GM19467 (cell line): Measurements from ENCODE around the gene TBC1D1.

ENCODE experiments used
- ATAC-seq: cut with Tn5 transposase; IDR thresholded peaks from one replicate; pipeline ENCODE4 v1.9.1; 2021; ENCODE audit warnings: mild to moderate bottlenecking, moderate library complexity; ENCODE audit not compliant: unreplicated experiment

The TBC1D1 gene

DNA sequence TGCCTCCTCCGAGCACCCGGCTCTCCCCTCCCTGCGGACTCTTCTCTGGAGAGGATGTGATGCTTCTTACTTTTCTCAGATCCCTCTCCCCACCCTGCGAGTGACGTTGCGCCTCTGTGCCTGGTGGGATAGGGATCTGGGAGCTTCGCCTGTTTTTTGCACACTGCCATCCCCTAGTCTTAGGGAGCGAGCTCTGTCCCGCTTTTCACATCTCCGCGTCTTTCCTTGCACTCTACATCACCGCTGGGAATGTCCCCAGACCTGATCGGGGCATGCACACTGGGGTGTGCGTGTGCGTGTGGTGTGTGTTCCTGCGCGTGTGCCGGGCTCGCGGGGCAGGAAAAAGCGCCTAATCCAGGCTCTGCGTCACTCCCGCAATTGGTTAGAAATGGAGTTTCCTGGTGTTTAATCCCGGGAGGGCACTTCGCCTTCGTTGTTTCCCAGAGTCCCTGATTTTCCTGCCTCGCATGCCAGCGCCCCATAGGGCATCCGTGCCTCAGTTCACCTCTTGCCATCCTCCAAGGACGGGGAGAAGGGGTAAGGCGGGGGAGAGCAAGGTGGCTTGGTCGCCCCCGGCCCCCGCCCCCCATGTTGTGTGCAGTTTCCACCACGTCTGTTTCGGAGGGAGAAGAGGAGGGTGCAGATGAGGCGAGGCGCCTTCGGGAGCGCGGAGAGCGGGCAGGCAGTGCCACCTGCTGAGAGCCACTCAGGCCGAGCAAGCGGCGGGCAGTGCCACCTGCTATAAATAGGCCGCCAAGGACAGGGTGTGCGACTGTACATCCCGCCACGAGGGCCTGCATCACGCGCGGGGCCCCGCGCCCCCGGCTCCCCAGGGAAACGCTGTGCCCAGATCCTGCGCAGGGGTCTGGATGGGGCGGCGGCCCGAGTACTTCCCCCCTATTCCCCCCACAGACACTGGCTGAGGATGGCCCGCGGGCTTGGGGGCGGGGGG is 759 bp upstream of the TBC1D1 start:
- ATAC-seq = peak; percentile 3

DNA sequence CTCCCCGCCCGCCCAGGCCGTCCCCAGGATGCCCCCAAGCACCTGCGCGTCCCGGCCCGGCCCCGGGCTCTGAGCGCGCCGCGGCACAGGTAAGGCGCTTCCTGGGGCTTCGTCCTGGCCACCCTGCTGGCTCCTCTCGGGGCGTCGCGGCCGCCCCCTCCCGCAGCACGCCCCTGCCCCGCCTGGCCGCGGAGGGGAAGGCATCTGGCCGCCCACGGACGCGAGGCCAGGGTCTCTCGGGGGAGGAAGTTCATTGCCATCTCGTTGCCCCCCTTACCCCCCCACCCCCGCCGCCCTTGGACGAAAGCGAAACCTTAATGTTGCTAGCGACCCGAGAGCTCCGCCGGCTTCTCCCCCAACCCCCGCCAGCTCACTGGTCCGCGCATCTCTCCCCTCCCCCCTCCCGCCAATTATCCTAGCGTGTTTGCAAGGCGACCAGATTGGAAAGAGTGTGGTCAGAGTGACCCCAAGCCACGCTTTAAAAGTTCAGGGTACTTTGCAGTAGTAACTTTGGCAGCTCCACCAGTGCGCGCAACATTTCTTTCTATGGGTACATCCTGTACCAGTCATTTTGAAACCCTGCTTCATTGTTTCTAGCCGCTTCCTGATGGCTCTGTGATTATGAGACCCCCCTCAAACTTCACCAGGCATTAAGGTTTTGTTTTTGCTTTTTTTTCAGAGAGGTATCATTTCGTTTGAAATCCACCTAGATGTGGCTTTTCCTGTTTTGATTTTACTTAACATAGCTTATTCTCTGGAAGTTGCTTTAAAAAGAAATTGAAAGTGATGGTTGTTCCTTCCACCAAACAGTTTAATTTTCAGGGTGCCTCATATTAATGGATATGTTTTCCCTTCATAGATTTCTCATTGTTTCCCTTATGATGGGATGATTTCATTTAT is 626 bp downstream of the TBC1D1 start:
- peak; percentile 47 for ATAC-seq

DNA sequence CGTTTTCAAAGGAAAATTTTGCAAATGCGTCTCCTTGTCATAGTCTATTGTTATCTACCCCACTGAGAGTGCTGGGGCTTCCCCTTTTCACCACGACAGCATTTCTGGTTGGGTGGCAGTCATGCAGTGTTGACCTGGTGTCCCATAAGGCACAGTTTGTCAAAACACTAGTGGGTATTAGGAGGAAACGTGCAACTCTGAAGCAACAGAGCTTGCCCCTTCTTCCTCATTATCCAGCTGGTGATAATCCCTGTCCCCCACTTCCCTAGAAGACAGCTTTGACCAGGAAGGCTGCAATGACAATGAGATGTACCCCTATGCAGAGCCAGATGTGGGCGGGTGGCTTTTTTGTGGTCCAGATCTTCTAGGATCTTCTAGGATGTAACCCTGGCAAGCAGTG is 1.8 kb downstream of the TBC1D1 start:
- no peak for ATAC-seq

DNA sequence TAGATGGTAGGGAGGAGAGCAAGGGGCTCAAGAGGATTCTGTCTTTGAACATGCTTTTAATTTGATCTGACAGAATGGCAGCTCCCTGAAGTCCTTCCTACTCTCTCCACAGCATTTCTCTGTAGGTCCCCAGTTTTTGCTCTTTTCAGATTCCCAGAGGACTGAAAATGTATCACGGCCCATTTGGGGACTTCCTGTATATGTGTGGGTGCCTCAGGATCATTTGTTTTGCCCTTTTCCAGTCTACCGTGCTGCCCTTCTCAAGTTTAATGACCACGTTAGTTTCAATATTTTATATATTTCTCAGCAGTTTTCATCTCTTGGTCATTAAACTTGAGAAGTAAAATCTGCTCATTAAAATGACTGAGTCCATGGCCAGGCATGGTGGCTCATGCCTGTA is 2.3 kb downstream of the TBC1D1 start:
- no peak for ATAC-seq

DNA sequence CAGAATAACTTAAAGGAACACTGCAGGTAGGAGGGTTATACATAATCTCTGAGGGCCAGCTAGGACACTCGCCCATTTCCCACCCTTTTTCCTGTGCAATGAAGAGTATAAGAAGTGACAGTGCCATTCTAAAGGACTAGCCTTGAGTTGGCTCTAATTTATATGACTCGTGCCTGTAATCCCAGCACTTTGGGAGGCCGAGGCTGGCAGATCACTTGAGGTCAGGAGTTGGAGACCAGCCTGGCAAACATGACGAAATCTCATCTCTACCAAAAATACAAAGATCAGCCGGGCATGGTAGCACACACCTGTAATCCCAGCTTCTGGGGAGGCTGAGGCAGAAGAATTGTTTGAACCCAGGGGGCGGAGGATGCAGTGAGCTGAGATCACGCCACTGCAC is 4.4 kb downstream of the TBC1D1 start:
- ATAC-seq = no peak

DNA sequence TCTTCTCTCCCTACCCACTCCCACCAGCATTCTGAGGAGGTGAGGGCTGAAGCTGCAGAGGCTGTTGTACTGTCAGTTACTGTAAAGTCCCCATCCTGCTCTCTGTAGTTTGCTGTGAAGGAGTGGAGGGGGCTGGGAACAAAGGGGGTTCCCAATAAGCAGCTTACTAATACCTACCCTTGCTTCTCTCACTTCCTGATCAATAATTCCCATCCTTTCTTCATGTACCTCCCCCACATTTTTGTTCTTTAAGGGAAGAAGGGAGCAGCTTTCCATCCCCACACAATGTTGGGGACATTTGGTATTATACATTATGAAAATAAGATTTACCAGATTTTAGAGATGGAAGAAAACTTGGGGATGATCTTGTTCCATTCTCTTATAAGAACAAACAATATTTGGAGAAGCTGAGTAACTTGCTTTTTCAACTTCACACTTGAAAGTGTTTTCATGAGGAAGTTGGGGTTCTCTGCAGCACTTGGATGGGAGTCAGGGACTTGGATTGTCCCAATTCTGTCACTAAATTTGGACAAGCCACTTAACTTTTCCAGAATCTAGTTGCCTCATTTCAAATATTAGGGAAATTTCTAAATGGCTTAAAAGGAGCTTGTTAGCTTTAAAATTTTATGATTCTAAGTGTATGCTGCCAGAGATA is 5.4 kb downstream of the TBC1D1 start:
- no peak for ATAC-seq

DNA sequence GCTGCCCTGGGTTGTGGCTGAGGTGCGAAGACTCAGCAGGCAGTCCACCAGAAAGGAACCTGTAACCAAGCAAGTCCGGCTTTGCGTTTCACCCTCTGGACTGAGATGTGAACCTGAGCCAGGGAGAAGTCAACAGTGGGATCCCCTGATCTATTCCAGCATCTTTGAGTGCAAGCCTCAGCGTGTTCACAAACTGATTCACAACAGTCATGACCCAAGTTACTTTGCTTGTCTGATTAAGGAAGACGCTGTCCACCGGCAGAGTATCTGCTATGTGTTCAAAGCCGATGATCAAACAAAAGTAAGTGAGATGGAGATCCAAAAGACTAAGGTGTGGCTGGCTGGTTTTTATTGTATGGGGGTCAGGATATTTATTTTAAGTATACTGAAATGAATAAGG is 11.3 kb downstream of the TBC1D1 start:
- ATAC-seq = no peak

DNA sequence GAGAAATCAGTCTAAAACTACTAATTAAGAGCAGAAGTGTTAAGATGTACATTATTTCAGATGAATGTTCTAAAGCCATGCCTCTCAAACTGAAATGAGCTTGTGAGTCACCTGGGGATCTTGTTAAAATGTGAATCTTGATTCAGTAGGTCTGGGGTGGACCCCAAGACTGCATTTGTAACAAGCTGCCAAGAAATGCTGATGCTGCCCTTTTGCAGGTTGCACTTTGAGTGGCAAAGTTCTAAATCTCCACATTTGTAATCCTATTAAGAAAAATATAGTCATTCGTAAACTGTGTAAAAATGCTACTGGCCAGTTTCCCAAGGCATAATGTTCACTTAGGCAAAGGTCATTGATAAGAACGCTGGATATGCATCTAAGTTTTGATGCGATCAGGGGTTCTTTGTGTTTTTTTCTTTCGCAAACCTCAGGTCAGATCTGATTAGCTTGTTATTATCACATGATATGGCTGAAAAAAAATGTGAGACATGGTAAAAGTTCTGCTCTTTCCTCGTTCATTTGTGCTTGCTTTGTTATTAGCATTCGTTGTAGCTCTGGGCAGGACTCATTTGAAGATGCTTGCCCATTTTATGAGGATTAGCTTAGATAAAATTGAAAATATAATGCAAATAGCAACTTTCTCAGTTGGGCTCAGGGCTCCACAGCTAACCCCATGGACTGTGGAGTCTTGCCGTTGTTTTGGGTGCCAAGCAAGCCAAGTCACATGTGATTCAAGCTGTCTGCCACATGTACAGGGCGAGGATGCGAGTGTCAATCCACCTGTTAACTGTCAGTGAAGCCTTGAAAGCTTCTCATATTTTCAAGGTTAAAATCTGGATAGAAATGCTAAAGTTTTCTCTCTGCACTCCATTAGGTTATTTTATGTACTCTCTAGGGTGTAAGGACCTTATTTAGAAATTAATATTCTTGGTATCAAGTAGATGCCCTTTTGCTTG is 12.1 kb downstream of the TBC1D1 start:
- no peak for ATAC-seq

DNA sequence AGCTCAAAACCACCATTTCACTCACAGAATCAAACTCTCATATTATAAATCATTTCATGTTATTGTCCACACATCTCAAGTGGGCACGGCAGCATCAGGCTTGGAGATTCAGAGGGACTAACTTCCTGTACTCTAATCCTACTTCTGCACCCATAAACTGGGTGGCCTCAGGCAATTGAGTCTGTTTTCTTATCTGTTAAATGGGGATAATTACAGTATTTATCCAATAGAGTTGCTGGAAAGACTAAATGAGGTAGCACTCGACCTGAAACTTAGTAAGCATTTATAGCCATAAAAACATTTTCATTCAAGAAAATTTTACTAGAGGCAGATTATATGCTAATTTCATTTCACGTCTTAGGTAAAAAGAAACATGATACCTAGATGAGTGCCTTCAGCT is 13.0 kb downstream of the TBC1D1 start:
- ATAC-seq = no peak

DNA sequence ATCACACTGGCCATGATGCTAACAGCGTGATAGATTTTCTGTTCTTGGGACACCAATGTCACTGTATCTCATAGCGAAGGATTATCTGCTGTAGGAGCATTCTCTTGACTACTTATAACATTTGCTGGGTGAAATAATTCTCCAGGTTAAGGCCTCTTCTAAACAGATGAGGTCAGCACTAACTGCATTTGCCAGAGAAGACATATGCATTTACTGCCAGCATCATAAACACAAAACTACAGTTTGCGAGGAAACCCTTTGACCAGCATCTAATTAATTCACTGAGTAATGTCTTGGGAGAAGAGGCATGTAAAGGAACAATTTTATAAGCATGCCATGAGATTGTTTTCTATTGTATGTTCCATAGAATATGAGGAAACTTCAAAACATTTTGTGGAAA is 13.9 kb downstream of the TBC1D1 start:
- no peak for ATAC-seq

DNA sequence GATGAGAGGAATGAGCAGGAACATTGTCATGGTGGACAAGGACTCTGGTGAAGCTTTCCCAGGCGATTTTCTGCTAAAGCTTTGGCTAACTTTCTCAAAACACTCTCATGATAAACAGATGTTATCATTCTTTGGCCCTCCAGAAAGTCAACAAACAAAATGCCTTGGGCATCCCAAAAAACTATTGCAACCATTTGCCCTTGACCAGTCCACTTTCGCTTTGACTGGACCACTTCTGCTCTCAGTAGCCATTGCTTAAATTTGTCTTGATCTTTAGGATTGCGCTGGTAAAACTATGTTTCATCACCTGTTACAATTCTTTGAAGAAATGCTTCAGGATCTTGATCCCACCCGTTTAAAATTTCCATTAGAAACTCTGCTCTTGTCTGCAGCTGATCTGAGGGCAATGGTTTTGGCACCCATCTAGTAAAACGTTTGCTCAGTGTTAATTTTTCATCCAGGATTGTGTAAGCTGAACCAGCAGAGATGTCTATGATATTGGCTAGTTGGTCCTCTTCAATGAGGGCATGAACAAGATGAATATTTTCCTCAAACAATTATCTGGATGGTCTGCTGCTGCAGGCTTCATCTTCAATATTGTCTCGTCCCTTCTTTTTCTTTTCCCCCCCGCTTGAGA is 14.8 kb downstream of the TBC1D1 start:
- ATAC-seq = no peak

DNA sequence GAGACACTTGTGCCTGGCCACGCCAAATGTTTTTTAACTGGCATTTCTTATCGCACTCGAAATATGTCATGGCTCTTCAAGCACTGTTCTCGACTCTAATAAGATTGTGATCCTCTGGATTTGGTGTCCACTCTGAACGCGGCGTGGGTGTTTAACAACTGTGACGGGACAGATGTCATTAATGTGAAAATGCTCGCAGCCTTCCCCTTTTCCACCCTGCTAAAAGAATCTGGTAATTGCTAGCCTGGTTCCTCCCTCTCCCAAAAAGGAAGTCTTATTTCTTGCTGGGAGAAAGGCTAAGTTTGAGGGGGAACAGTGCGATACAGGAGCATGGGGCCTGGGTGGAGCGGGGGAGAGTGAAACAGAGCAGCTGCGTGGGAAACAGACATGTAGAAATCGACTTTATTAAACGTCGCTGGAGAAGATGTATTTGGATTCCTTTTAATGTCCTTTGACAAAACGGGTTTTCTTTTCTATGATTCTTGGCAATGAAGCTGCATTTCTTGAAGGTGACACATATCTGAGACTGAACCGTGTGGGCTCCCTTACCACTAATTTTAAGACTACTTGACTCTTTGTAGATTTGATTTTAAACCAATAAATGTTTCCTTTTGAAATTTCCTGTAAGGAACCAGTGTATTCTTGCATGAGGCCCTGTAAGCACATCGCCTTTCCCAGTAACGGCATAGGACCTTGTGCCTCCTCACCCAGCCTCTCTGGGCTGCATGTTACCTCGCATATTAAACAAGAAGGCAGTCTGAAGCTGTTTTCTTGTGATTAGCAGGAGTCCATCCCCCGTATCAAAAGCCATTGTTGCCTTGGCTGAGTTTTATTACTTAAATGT is 17.8 kb downstream of the TBC1D1 start:
- ATAC-seq = no peak

DNA sequence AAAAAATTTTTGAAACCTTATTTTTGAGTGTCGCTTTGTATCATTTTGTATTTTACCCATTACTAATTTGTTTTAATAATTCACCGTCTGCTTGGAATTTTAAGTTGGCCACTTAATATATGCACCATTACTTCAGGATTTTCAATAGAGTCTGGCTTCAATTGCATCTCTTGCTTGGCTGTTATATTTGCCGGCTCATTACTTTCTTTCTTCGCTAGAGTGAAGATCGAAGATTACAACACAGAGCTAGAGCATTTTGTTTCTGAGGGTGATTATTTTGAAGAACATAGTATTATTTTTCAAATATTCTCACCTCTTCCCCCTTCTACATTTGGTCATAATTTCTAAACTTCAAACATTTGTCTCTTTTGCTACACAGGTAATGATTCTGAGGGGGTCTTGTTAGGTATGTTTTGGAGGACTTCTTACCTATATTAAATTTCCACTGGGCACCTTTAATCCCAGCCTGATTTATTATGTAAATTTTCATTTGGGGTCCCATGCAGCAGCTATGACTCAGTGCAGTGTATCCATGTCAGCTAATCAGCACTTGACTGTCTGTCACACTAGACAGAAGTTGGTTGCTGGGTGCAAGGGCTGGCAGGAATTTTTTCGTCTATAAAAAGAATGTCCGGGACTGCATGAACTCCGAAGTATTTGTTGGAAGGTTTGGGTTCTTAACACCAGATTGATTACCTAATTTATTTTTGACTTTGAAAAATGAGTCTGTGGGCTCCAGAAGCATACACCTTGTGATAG is 18.6 kb downstream of the TBC1D1 start:
- no peak for ATAC-seq

DNA sequence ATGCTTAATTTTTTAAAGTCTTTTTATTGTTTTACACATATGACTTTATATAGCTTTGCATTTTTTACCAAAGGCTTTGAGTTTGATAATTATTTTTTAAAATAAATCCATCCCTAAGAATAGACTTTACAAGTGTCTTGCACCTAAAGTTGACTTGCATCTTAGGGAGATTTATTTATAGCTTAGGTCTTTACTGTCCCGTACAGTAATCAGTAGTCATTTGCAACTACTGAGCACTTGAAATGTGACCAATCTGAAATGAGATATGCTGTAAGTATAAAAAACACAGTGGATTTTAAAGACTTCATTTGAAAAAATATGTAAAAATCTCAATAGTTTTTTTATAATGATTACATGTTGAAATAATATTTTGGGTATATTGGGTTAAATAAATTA is 19.2 kb downstream of the TBC1D1 start:
- no peak for ATAC-seq

DNA sequence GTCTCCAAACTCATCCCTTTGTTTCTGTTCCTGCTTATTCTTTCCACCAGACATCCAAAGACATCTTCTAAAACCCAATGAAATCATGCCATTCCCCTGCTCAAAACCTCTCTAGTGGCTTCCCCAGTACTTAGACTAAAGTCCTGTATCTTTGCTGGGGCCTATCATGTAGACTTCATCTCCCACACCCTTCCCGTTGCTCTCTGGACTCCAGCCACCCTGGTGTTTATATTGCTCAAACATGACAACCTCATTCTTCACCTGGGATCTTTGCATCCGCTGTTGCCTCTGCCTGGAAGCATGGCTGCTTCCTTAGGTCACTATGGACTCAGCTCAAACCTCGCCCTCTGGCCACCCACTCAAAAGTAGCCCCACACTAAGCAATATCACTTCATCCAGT is 23.7 kb downstream of the TBC1D1 start:
- ATAC-seq = no peak

DNA sequence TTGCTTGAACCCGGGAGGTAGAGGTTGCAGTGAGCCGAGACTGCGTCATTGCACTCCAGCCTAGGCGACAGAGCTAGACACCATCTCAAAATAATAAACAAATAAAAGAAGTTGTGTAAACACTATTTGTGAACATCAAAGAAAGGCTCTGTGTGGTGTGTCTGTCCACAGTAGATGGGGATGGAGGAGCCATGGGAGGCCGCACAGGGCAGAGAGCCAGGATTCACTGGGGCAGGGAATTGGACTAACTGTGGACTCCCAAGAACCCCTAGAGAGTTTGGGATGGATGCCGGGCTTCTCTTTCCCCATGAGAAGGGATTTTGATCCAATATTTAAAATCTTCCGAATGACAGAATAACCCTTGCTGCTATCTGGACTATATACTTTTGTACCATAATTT is 26.5 kb downstream of the TBC1D1 start:
- no peak for ATAC-seq

DNA sequence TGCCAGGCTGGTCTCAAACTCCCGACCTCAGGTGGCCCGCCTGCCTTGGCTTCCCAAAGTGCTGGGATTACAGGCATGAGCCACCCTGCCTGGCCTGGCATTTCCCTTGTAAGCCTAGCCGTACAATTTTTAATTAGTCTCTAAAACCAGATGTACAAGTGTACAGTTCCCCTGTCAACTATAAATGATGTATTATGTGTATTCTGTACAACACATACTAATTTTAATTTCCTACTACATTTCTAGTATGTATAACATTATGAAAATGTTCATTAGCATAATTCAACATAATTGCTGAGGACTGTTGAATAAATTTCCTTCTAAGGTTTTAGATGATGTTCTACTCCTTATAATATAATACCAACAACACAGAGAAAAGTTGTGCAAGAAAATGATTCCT is 27.8 kb downstream of the TBC1D1 start:
- no peak for ATAC-seq

DNA sequence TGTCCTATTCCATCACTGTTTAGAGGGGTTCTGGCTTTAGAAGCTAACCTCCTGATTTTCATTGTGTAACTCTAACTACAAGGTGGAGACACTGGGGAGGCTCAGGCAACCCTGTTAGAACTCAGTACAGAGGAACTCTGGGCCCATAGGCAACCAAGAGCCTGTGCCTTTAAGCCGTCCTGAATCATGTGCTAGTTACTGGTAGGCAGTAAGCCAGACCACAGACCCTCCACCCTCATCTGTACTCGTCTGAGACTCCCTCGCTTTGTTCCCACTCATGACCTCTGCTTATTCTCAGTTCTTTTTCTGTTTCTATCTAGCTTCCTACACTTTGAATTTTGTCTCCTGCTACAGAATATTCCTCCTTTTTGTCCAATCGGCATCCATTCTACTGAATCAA is 31.4 kb downstream of the TBC1D1 start:
- ATAC-seq = no peak
